Measurements from ENCODE around the gene SLC44A4. TPM values are rescaled to one million over a fixed set of nuclear protein-coding genes. Genes with fewer than 3 reads are reported as not detected.

SLC44A4 gene
- total RNA-seq, 1 donor from 2014 or later: 457 TPM

DNA sequence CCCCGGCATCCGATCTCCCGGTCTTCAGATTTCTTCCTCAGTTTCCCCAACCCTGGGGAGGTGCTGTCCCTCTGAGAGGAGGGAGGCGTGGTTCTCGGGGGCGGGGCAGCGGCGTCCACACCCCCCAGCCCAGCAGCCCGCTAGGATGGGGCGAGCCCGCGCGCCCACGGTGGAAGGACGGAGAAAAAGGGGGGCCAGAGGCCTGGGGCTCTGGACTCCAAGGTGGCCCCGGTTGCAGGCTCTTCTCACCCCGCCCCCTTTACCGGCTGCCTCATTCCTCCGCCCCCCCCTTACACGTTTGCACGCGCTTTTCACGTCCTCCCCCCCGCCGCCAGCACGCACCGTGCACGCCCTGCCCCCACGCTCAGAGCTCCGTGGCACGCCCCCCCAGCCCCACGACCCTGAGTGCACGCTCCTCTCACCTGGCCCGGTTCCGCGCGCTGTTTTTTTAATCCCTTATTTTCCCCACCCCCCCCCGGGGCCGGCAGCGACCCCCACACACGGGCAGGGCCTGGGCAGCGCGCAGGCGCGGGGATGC is 22.7 kb upstream of the SLC44A4 start:
- peak; percentile 54 for DNase-seq (ENCODE audit: low spot score)

- DNase-seq (ENCODE audit: low spot score): peak; percentile 34
Observed at GRCh38 chr6:31900917-31901414, 22.2 kb upstream of the SLC44A4 start.

GRCh38 chr6:31899882-31900722 is 21.3 kb upstream of the SLC44A4 start:
- DNase-seq (ENCODE audit: low spot score): no peak

DNA sequence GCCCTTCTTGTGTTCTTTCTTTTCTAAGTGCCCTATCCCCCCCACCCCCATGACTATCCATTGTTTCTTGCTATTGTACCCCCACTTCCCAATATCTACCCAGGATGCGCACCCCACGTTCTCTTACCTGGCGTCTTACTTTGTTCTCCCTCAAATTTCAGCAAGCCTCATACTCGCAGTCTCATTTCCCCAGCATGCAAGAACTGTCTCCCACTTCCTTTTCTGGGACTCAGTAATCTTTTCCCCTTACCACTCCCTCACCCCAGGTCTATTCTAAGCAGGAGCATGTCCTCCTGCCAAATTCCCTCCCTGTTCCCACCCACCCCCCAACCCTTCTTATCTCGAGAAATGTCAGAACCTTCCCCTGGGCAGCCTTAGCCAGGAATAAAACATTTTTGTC is 20.4 kb upstream of the SLC44A4 start:
- DNase-seq (ENCODE audit: low spot score): no peak

GRCh38 chr6:31898383-31899011 is 19.7 kb upstream of the SLC44A4 start:
- DNase-seq (ENCODE audit: low spot score): no peak

DNA sequence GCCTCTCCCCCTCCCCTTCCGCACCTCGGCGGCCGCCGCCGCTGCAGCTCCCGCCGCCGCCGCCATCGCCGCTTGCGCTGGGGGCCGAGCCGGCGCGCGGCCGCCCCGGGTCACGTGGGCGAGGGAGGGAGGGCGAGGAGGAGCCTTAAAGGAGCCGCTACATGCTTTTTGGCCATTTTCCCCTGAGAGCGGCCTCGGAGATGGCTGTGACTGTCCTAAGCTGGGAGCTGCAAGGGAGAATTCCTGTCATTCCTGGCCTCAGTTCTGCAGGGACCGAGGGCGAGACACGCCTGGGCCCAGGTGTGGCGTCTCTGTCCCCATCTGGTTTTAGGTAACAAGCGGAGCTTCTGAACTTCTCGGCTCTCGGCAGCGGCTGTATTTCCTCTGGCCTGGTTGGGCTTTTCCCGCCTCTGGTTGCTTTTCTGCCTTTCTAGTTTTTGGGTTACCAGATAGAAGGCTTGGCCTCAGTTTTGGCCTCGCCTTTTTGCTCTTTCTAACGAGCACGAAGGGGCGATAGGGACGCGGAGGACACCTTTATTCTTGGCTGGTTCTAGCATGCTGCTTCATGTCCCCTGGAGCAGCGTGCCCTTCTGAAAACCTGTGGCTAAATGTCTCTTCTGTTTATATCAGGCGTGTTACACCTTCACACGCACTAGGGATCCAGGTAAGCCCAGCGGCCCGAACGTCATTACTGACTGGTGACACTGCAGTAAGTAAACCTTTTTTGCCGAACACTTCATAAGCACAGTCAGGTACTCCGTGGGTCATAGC is 19.0 kb upstream of the SLC44A4 start, which contains the start of gene EHMT2:
Gene EHMT2, minus strand, starts transcription at position 87 of the 771 bp plus-strand sequence. Its CDS starts 21 bp downstream, at position 66.
- peak; percentile 84 for DNase-seq (ENCODE audit: low spot score)

DNA sequence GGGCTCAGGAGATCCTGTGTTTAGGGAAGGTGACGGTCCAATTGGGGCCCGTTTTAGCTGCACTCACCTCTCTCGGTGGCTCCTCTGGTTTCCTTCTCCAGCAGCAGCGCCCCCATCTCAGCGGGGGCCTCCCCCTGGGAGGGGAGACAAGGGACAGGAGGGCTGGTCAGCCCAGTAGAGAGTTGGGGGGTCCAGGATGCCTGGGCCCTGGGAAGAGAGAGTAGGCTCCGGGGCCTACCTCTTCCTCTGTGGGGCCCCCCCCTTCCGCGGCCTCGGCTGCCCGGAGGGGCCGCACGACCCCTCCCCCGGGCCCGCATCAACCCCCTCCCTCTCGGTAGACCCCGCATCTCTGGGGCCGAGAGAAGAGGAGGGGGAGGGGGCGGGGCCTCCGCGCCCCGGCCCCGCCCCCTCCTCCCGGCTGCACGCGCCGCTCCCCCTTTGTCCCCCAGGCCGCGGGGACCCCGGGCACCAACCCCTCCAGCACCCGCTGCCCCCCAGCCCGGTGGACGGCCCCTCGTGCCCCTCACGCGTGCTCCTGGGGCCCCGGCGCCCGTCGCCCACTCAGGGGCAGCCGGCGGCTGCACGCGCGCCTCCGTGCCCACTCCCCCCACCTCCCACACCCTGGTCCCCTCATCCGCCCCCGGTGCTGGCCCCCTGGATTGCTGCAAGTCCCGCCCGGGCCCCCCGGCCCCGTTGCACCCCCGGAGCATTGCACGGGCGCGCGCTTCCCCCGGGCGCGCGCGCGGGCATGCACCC is 18.2 kb upstream of the SLC44A4 start:
- DNase-seq (ENCODE audit: low spot score): no peak

- no peak for DNase-seq (ENCODE audit: low spot score)
Observed at GRCh38 chr6:31896493-31896855, 17.7 kb upstream of the SLC44A4 start.

GRCh38 chr6:31892821-31893220 is 14.0 kb upstream of the SLC44A4 start:
- no peak for DNase-seq (ENCODE audit: low spot score)

DNA sequence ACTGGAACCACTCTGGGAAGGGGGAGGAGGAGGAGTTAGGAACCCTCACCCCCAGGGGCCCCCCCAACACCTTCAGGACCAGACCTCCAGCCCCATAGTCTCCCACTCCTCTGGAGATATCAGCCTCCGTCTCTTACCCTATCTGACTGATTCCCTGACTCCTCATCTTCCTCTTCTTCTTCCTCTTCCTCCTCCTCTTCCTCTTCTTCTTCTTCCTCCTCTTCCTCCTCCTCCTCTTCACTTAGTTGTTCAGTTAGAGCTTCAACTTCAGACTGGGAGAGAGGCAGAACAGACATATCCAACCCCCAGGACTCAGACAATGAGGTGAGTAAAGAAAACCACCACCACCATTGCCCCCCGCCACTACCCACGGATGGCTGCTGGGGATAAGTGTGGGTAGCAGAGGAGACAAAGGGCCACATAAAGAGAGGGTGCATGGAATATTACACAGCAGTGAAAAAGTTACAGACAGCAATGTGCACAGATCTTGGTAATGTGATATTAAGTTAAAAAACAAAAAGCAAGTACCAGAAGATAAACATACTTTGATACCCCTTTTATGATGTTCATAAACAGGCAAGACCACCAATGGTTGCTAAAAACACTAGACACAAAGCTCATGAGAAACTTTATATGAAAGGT is 10.7 kb upstream of the SLC44A4 start:
- no peak for DNase-seq (ENCODE audit: low spot score)

DNA sequence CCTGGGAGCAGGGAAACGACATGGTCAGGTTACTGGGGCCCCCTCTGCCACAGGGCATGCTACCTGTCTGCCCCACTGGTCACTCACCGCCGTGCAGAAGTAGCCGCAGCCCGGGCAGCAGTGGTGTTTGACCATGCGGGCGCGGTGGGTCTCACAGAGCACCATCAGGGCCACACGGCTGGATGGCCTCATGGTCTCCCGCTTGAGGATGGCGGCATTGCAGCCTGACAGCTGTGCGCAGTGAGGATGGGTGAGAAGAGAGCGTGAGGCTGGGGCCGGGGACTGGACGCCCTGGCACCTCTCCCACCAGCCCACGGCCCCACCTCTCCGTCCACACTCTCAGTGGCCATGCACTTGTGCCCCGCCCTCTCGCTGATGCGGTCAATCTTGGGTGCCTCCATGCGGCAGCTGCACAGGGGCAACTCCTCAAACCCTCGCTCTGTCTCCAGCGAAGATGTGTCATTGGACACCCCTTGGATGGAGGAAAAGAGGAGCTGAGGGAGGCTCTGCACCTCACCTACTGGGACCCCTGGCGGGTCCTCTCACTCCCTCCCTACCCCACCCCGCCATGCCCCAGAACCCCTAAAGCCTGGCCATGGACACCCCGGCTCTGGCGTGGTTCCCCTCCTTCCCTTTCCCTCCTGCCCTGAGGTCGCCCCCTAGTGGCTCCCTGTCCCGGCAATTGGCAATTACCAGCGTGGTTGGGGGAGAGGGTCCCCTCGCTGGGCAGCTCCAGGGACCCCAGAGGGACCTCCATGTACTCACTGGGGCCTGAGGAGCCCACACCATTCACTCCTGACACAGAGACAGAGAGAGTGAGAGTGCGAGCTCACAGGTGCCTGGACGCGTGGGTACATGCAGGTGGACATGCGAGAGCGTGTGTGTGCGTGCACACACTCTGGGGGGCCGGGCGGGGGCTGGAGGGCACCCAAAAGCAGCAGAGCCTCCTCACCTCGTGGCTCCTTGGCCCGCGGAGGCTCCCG is 9.8 kb upstream of the SLC44A4 start:
- no peak for DNase-seq (ENCODE audit: low spot score)

DNA sequence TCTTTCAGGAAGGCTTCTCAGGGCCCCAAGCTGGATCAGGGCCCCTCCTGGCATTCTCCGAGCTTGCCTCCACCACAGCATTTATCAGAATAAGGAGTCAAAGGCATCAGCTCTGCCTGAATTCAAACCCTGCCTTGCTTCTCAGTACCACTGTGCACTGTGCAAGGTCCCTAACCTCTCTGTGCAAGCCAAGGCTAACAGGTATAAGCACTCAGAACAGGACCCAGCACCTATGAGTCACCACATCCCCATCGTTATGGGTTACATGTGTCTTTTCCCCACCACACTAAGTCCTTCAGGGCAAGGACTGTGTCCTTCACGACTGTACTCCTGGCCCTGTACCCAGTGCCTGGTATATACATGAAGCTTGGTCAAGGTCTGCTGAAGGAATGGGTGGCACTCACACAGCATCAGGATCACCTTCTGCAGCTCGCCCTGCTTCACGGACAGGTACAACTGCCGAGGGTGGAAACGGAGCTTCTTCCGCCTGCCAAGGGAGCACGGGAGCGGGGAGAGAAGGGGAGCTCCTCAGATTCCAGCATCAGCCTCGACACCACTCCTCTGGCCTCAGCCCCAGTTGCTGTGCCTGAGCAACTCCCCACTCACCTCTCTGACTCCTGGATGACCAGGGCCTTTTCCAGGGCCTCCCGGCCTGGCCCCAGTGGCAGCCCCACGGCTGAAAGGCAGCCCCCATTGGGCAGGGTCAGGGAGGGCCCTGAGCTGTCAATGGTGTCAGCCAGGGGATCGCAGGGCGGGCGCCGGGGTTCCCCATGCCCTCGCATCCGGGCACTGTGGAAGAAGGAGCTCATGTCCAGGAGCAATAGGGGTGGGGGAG is 8.6 kb upstream of the SLC44A4 start:
- no peak for DNase-seq (ENCODE audit: low spot score)

- DNase-seq (ENCODE audit: low spot score): no peak
Observed at GRCh38 chr6:31886541-31886991, 7.8 kb upstream of the SLC44A4 start.

DNA sequence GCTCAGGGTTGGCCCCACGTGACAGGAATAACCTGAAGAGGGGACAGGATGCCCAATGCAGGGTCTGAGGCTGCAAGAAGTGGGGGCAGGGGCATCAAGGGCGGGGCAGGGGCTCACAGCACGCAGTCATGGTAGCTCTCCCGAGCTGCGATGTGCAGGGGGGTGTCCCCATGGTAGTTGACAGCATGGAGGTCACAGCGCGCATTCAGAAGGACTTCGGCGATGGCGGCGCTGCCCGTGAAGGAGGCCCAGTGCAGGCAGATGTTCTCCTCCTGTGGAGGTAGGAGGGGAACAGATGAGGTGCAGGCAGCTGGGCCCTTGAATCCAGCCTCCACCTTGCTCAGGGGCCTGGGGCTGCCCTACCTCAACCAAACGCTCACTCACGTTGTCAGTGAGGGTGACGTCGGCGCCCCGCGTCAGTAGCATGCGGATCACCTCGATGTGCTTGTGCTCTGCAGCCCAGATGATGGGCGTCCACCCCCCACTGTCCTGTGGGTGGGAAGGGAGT is 5.8 kb upstream of the SLC44A4 start:
- no peak for DNase-seq (ENCODE audit: low spot score)

DNA sequence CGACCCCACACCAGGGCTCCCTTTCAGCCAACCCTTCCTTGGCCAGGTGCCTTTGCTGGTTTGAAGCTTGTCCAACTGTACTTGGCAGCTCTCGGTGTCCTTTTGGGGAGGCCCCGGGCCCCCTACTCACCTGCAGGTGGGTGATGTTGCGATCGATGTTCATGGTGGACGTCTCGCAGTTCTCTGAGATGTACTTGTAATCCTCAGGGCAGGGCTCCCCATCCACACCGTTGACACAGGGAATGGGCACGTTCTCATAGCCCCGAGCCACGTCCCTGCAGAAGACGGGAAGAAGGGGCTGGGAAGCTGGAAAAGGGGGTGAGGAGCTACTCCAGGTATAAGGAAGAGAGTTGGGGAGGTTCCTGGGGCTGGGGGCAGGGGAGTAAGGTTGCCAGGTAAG is 4.9 kb upstream of the SLC44A4 start:
- DNase-seq (ENCODE audit: low spot score): no peak

GRCh38 chr6:31882344-31882743 is 3.5 kb upstream of the SLC44A4 start:
- no peak for DNase-seq (ENCODE audit: low spot score)

DNA sequence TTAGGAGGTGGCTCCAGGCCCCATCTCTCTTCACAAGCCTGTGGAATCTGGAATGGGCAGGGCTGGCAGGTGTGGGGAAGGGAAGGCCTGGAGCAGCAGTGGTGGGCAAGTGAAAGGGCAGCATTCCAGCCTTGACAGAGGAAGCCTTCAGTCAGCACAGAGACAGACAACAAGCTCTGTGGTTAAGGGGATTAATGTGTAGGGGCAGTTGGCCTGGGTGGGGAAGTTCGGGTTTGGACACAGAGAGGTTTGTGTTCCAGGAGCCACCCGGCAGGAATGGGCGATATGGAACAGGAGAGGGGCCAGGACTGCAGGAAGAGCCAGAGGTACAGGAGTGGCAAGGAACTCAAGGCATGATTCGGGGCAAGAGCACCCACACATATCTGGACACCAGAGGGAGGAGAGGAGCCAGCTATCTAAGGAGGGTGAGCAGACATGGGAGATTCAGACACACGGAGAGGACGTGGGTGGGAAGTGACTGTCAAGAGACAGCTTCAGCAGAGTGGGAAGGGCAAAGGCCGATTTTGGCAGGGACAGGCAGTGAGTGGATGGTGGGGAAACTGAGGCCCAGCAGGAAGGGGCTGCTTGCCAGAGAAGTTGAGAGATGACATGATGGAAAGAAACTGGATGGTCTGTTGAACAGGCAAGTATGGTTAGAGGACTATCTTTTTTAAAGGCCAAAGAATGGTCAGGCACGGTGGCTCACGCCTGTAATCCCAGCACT is 2.5 kb upstream of the SLC44A4 start:
- DNase-seq (ENCODE audit: low spot score): no peak

DNA sequence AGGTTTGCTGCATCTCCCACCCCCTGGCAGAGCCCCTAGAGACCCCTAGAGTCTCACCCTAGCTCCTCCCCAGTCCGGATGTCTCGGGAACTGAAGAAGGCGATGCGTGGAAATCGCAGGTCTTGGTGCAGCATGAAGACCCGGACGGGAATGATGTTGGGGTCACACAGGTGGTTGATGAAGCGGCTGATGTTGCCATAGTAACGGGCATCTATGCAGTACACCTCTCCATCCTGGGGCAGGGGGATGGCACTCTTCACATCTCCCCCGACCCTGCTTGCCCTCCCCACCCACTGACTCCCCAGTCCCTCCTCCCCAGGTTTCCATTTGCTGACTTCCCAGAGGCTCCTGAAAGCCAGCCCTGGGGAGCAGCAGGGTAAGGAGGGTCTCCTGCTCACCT is 1.8 kb upstream of the SLC44A4 start:
- DNase-seq (ENCODE audit: low spot score): no peak

Data from mucosa of gallbladder (tissue), 1 donor.